ENCODE data around the gene MDP1. TPM values are rescaled to one million over a fixed set of nuclear protein-coding genes. Genes with fewer than 3 reads are reported as not detected.

Gene MDP1
- total RNA-seq, 1 experiment from 2014 or later = 18.8 TPM

- H2BK15ac ChIP-seq (ENCODE audit: low read depth, low read length) = no peak overlapping the region
- peak overlapping the region; percentile 8 for H4K8ac ChIP-seq (replicated peaks; ENCODE audit: insufficient read length, low read depth, low read length)
- WGBS (ENCODE audit: extremely low coverage, insufficient read length, low lambda C conversion rate) = 100% methylated on average over 1 of the region's 23 CpGs
- no peaks in the 10 kb centered on the region for H4K20me1 ChIP-seq (ENCODE audit: control insufficient read depth, insufficient read depth, insufficient read length)
- H3K9me3 Mint-ChIP-seq = no peaks in the 10 kb centered on the region
- no peak overlapping the region; the same call in 1 of the 2 replicates for H3K14ac ChIP-seq (ENCODE audit: insufficient read depth, low read length)
- H3K4ac ChIP-seq (ENCODE audit: low read depth, low read length) = no peak overlapping the region
- no peak overlapping the region for H3T11ph ChIP-seq (ENCODE audit: low read length)
- H3K4me2 ChIP-seq (ENCODE audit: insufficient read depth, insufficient read length, low read length) = peak overlapping the region; percentile 99
- H3K27ac ChIP-seq (ENCODE audit: insufficient read length, low read depth, low read length) = peak overlapping the region; percentile 57
- no peak overlapping the region for H4K5ac ChIP-seq (ENCODE audit: insufficient read length, low read depth, low read length)
- H3K79me2 ChIP-seq (ENCODE audit: insufficient read depth, low read length) = peaks cover 3% of the 10 kb centered on the region; the same call in 1 of the 2 replicates
- peak overlapping the region; percentile 98 to 99 for H3K4me3 Mint-ChIP-seq
- no peaks in the 10 kb centered on the region for H3K27me3 ChIP-seq (ENCODE audit: insufficient read depth, low read length)
- no peaks in the 10 kb centered on the region for H3K27me3 Mint-ChIP-seq (ENCODE audit: low read depth)
- H2BK12ac ChIP-seq (ENCODE audit: insufficient read length, low read depth, low read length) = no peak overlapping the region
- no peak for DNase-seq
- no peak overlapping the region for H3K56ac ChIP-seq (ENCODE audit: insufficient read length, low read depth, low read length)
- H2BK5ac ChIP-seq (ENCODE audit: insufficient read length, low read length) = no peak overlapping the region
- no peak overlapping the region for H2AFZ ChIP-seq (ENCODE audit: low read length)
- no peak overlapping the region for H2BK20ac ChIP-seq (ENCODE audit: low read depth, low read length, poor library complexity, severe bottlenecking)
- no peak overlapping the region for H3K18ac ChIP-seq (ENCODE audit: insufficient read length, low read depth, low read length)
- no peaks in the 10 kb centered on the region for H3K9me3 ChIP-seq (ENCODE audit: control insufficient read depth, low read depth, low read length)
- H3K27ac Mint-ChIP-seq = peak overlapping the region; percentile 96 to 99 (median 98)
- H3K23me2 ChIP-seq (ENCODE audit: insufficient read length, low read depth, low read length, poor library complexity, severe bottlenecking) = peaks cover 15% of the 10 kb centered on the region
- no peak for TF ChIP-seq CTCF (conservative IDR thresholded peaks at IDR 0.05)
- peaks cover 14 to 39% (median 39%) of the 10 kb centered on the region in 3 experiments; a peak in 6 of 7 replicates for H3K36me3 Mint-ChIP-seq (ENCODE audit: insufficient read depth in 1 of 3, low read depth in 3 of 3)
- no peak overlapping the region for H2BK120ac ChIP-seq (ENCODE audit: low read depth, low read length, poor library complexity, severe bottlenecking)
- peaks cover 11% of the 10 kb centered on the region for H3K79me1 ChIP-seq (ENCODE audit: insufficient read depth, low read depth, low read length, poor library complexity, severe bottlenecking)
- no peak overlapping the region for H2AK5ac ChIP-seq (ENCODE audit: insufficient read length, low read length)
- H3K4me1 ChIP-seq (ENCODE audit: insufficient read depth, low read length) = 0 out of 2 replicates have a peak, but pooled peaks cover 6% of the 10 kb centered on the region
- H3K9ac ChIP-seq (ENCODE audit: extremely low read depth, insufficient read length, low read length) = peak overlapping the region; percentile 75
- H3K4me1 Mint-ChIP-seq = peaks cover 8 to 22% of the 10 kb centered on the region in 2 experiments
- no peak overlapping the region for H4K91ac ChIP-seq (ENCODE audit: insufficient read length, low read depth, low read length)
- no peak overlapping the region for H3K23ac ChIP-seq (ENCODE audit: insufficient read length, low read depth, low read length)
Observed at GRCh38 chr14:24231263-24232120, 15.6 kb upstream of the MDP1 start.
